DOHH2 (cell line): ENCODE measurements around the gene HELB.

Experiments used
- H3F3A ChIP-seq: fragments of 200-600 bp; sonication (generic), shearing (Covaris generic); 2 replicates; pipeline ENCODE4 v1.6.0; 2016; ENCODE audit warnings: antibody characterized with exemption, mild to moderate bottlenecking; ENCODE audit not compliant: control insufficient read depth, insufficient read depth
- H3K27ac ChIP-seq: fragments of 200-600 bp; sonication (generic); 2 replicates; pipeline ENCODE4 v1.5.1; 2014; ENCODE audit warnings: low read depth, mild to moderate bottlenecking, low read length, moderate library complexity
- H3K27me3 ChIP-seq: fragments of 200-600 bp; sonication (generic); 2 replicates; pipeline ENCODE4 v1.6.1; 2014; ENCODE audit warnings: mild to moderate bottlenecking, low read length, mixed read lengths; ENCODE audit not compliant: control insufficient read depth
- H3K36me3 ChIP-seq: fragments of 200-600 bp; sonication (generic); 2 replicates; pipeline ENCODE4 v1.6.1; 2014; ENCODE audit warnings: mild to moderate bottlenecking, low read length, moderate library complexity, mixed read lengths; ENCODE audit not compliant: control insufficient read depth
- H3K4me1 ChIP-seq: fragments of 200-600 bp; sonication (generic); 2 replicates; pipeline ENCODE4 v1.6.1; 2014; ENCODE audit warnings: mild to moderate bottlenecking, low read length, mixed read lengths; ENCODE audit not compliant: control insufficient read depth
- H3K4me2 ChIP-seq: fragments of 200-600 bp; sonication (generic); 2 replicates; pipeline ENCODE4 v1.6.0; 2014; ENCODE audit warnings: mild to moderate bottlenecking, low read length, moderate library complexity
- H3K4me3 ChIP-seq: fragments of 200-600 bp; sonication (generic); 2 replicates; pipeline ENCODE4 v1.5.1; 2014; ENCODE audit warnings: mild to moderate bottlenecking, low read length, mixed read lengths
- H3K79me2 ChIP-seq: fragments of 200-600 bp; sonication (generic); 2 replicates; pipeline ENCODE4 v1.6.1; 2014; ENCODE audit warnings: mild to moderate bottlenecking, low read length, mixed read lengths; ENCODE audit not compliant: control insufficient read depth
- H3K9me2 ChIP-seq: fragments of 200-600 bp; sonication (generic); replicated peaks from 2 replicates; pipeline ENCODE4 v1.6.1; 2014; ENCODE audit warnings: mild to moderate bottlenecking, low read length, mixed read lengths; ENCODE audit not compliant: control insufficient read depth
- H3K9me3 ChIP-seq: fragments of 200-600 bp; sonication (generic); 2 replicates; pipeline ENCODE4 v1.6.1; 2014; ENCODE audit warnings: antibody characterized with exemption, low read length, mixed read lengths; ENCODE audit not compliant: control insufficient read depth, insufficient read depth
- H4K20me1 ChIP-seq: fragments of 200-600 bp; sonication (generic); 2 replicates; pipeline ENCODE4 v1.6.0; 2014; ENCODE audit warnings: low read depth, mild to moderate bottlenecking, antibody characterized with exemption, low read length, moderate library complexity; ENCODE audit not compliant: control insufficient read depth, insufficient read depth
- CTCF ChIP-seq: fragments of 200-600 bp; sonication (generic); IDR thresholded peaks from one replicate; pipeline ENCODE4 v1.5.1; 2014; ENCODE audit warnings: antibody characterized with exemption, mild to moderate bottlenecking, low read depth, low read length; ENCODE audit not compliant: poor library complexity, severe bottlenecking
- EZH2phosphoT487 ChIP-seq: fragments of 200-600 bp; sonication (generic); IDR thresholded peaks from 2 replicates; pipeline ENCODE4 v1.6.1; 2017; ENCODE audit warnings: borderline replicate concordance, mild to moderate bottlenecking, antibody characterized with exemption, low read length, moderate library complexity, mixed read lengths

Gene HELB

GRCh38 chr12:66379616-66380015, 77.3 kb downstream of the HELB start:
- no peaks in the 10 kb centered on the region for H3K9me2 ChIP-seq
- H3F3A ChIP-seq: no peaks in the 10 kb centered on the region
- no peak overlapping the region for H3K27ac ChIP-seq
- no peaks in the 10 kb centered on the region for H3K27me3 ChIP-seq
- H3K4me1 ChIP-seq: no peaks in the 10 kb centered on the region
- no peak overlapping the region for H3K4me2 ChIP-seq
- H3K9me3 ChIP-seq: no peaks in the 10 kb centered on the region
- no peak overlapping the region for H3K4me3 ChIP-seq
- no peaks in the 10 kb centered on the region for H3K79me2 ChIP-seq
- TF ChIP-seq CTCF (no peak), EZH2phosphoT487 (no peak)
- no peaks in the 10 kb centered on the region for H4K20me1 ChIP-seq
- no peaks in the 10 kb centered on the region for H3K36me3 ChIP-seq

GRCh38 chr12:66380769-66381535, 78.7 kb downstream of the HELB start:
- H3K9me2 ChIP-seq: no peaks in the 10 kb centered on the region
- no peaks in the 10 kb centered on the region for H3K36me3 ChIP-seq
- H3K79me2 ChIP-seq: no peaks in the 10 kb centered on the region
- no peaks in the 10 kb centered on the region for H3K4me1 ChIP-seq
- no peaks in the 10 kb centered on the region for H3K27me3 ChIP-seq
- TF ChIP-seq EZH2phosphoT487 (no peak), CTCF (no peak)
- no peaks in the 10 kb centered on the region for H4K20me1 ChIP-seq
- no peak overlapping the region for H3K4me2 ChIP-seq
- H3K4me3 ChIP-seq: no peak overlapping the region
- H3F3A ChIP-seq: no peaks in the 10 kb centered on the region
- no peak overlapping the region for H3K27ac ChIP-seq
- H3K9me3 ChIP-seq: no peaks in the 10 kb centered on the region

GRCh38 chr12:66387117-66387516, 84.8 kb downstream of the HELB start:
- no peaks in the 10 kb centered on the region for H3K36me3 ChIP-seq
- TF ChIP-seq CTCF (no peak), EZH2phosphoT487 (no peak)
- no peaks in the 10 kb centered on the region for H4K20me1 ChIP-seq
- no peaks in the 10 kb centered on the region for H3K79me2 ChIP-seq
- no peak overlapping the region for H3K4me3 ChIP-seq
- H3K9me2 ChIP-seq: no peaks in the 10 kb centered on the region
- no peak overlapping the region for H3K27ac ChIP-seq
- no peaks in the 10 kb centered on the region for H3K4me1 ChIP-seq
- H3K9me3 ChIP-seq: no peaks in the 10 kb centered on the region
- H3F3A ChIP-seq: no peaks in the 10 kb centered on the region
- H3K4me2 ChIP-seq: no peak overlapping the region
- no peaks in the 10 kb centered on the region for H3K27me3 ChIP-seq
